HG03558 (cell line): ENCODE measurements around the gene COL15A1.

ENCODE experiments used
- ATAC-seq: cut with Tn5 transposase; IDR thresholded peaks from one replicate; pipeline ENCODE4 v1.9.1; 2021; ENCODE audit warnings: moderate number of reproducible peaks; ENCODE audit not compliant: unreplicated experiment; ENCODE audit errors: extremely low read depth

Gene COL15A1

DNA sequence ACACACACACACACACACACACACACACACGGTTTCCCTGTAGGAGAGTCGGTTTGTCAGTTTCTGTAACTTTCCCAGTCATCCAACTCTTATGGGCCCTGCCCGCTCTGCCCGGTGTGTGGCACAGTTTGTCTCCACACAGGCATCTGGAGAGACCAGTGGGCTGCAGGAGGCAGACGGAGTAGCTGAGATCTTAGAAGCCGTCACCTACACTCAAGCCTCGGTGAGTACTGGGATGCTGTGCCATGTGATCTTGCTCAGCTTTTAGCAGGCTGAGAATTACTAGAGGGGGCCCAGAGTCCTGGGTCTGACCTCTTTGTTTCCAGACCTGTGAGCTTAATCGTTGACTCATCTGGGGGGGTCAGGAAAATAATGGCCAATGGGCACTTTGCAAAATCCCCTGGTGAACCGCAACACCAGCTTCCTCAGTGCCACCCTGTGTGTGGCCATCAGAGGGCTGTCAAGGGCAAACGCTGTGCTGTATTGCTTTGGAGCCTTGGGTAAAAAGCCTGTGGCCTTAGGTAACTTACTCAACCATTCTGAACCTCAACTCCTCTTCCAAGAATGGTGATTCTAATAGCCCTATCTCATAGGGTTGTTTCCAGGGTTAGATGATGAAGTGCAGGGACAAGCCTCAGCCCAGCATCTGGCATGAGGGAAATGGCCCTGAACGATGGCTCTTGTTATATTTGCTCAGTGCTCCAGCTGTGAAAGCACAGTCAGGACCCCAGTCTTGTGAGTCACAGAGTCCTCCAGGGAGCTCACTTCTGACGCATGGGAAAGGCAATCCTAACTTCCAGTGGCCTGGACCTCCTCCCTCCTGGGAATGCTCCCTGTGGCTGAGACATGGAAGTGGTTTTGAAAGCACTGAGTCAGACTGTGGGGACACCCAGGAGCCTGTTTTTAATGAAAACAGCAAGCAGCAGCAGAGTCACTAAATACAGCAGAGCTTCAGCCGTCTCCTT is 45.6 kb downstream of the COL15A1 start:
- no peak for ATAC-seq

DNA sequence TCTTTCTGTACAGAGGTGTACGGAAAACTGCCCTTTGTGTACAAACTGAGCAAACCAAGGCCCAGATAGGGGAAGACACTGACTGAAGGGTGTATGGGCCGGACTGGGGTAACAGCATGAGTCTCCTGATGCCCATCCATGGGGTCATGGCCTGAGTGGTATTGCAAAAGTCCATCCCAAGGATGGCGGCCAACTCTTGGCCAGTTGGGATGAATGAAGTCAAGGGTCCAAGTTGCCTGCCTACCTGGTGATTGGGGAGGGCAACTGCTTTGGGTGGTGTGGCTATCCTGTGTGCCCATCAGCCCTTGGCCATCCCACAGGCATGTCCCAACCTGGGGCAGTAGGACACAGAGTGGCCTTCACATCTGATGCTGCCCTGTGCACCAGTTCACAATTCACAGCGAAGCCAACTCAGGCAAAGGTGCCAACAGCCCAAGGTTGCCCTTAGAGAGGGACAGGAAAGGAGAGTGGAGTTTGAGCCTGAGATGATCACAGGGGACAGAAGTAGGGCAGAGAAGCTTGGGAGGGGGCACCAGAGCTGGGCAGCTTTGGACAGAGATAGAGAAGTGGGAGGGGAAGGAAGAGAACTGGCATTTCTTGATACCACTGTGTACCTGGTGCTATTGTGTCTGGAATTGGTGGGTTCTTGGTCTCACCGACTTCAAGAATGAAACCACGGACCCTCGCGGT is 46.6 kb downstream of the COL15A1 start:
- ATAC-seq = no peak

DNA sequence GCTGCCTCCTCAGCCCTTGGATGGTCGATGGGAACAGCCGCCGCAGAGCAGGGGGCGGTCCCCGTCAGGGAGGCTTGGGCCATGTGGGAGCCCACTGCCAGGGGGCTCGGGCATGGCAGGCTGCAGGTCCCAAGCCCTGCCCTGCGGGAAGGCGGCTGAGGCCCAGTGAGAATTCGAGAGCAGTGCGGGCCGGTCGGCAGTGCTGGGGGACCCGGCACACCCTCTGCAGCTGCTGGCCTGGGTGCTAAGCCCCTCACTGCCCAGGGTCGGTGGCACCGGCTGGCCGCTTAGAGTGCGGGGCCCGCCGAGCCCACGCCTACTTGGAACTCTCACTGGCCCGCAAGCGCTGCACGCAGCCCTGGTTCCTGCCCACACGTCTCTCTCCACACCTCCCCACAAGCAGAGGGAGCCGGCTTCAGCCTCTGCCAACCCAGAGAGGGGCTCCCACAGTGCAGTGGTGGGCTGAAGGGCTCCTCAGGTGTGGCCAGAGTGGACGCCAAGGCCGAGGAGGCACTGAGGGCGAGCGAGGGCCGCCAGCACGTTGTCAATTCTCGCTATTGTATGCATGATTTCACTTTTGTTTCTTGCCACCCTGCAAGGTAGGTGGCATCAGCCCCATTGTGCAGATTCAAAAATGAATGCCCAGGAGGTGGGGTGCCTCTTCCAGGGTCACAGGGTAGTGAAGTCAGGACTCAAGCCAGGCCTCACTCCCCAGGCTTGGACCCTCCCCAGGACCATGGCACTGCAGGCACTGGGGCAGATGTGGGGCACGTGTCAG is 48.6 kb downstream of the COL15A1 start:
- ATAC-seq = no peak

DNA sequence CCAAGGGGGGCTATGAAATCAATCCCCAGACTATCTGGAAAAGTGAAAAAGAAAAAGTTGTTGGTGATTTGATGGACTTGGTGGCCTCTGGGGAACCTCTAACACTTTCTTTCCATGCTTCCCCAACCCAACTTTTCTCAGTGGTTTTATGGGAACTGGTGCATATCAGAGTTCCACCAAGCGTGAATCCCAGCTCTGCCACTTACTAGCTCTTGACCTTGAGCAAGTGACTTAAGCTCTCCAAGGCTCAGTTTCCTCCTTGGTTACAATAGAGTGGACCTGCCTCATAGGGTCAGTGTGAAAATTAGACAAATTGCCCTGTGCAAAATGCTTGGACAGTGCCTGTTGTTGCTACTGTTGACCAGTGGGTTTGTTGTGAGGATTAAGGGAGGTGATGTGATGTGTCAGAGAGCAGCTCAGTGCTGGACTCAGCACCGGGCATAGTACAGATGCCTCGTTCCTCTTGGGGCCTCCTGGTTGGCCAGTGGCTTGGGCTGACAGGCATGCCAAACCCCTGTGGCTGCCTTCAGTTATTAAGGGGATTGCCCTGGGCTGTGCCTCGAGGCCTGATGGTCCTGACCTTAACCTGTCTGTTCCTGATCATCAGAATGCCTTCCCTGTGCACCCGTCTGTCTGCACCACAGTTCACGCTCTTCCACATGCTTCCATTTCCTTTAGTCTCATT is 49.3 kb downstream of the COL15A1 start:
- ATAC-seq = no peak

DNA sequence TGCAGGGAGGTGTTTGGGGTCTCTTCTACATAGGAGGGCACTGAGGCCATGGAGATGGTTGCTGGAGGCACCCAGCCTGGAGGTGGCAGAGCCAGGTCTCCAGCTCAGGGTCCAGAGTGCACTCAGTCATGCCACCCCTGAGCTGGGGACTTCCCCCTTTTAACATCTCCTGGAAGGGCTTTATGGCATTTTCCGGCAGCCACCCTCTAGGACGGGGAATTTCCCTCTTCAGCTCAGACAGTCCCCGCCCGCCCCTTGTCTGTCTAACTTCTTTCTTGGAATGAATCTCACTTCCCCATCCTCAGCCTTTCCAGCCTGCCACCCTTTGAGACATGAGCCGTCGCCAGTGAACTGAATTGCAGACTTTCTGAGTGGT is 49.9 kb downstream of the COL15A1 start:
- ATAC-seq = peak; percentile 33

DNA sequence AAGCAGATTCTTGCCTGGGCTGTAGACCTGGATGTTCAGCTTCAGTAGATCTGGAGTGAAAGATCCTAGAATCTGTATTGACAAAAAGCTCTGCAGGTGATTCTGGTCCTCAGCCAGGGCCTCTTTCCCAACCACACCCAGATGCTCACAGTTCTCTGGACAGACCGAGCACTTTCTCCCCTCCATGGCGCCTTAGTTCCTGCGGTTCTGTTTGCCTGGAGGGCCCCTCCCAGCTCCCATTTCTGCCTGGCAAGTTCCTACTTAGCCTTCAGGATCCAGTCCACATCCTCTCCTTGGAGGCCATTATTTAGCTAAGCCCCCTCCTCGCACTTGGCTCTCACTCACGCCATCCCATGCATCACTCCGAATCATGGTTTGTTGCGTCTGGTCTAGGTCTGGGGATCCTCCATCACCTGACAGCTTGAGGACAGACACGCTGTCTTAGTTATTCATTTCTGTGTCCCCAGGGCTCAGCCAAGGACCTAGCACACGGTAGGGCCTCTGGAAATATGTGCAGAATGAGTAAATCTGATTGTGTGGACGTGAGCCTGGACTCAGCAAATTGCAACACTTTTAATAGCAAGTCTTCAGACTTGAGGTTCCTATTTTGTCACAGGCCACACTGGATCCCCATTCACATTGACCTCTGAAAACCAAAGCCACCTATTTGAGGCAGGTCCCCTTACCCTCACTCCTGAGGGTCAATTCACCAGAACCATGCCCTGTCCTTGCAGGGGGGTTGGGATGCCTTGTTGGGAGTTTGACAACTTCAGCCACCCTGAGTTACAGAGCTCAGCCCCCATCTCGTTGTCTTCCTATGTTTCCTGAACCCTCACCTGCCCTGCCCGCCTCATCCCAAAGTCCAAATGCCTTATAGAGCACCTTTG is 50.7 kb downstream of the COL15A1 start:
- ATAC-seq = no peak

DNA sequence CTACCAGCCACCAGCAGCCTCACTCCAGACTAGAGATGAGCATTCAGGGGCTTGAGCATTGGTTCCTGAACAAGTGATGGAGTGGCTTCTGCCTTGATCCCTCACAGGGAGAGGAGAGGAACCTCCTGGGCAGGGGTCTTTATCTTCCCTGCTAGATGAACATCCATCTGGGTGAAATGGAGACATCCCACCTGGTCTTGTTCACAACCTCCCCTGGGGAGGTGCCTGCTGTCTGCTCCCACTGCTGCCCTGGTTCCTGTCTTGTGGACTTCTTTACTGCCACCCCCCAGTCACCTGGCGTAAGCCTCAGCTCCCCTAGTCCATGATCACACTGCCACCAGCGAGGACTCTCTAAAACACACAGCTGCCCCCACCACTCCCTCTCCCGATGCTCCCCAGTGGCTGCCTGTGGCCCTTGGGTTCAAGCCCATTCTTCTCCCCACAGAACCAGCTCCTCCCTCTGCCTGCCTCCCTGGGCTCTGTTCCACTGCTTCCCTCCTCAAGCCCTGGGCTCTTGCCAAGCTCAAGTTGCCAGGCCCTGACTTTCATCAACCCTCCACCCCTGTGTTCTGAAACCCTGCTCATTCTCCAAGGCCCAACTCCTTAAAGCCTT is 51.5 kb downstream of the COL15A1 start:
- ATAC-seq = no peak

DNA sequence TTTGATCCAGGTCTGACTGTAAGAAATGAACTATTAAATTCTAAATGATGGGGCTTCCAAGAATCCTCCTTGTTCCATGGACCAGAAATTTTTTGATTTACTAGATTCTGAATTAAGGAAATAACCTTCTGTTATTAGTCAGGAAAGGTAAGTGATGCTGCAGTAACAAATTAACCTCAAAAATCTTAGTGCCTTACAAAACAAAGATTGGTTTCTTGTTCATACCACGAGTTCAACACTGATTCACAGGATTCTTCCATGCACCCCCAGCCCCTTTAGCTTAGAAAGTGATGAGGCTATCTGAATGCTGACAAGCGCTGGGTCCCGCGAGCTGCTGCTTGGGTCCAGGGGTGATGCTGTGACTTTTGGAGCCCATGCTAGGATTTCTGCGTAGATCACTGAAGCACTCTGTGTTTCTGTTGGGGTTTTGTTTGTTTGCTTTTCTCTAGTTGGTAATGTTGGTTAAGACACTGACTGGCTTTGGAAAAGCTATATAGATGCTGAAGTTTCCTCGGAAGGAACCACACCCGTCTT is 52.3 kb downstream of the COL15A1 start:
- ATAC-seq = no peak

DNA sequence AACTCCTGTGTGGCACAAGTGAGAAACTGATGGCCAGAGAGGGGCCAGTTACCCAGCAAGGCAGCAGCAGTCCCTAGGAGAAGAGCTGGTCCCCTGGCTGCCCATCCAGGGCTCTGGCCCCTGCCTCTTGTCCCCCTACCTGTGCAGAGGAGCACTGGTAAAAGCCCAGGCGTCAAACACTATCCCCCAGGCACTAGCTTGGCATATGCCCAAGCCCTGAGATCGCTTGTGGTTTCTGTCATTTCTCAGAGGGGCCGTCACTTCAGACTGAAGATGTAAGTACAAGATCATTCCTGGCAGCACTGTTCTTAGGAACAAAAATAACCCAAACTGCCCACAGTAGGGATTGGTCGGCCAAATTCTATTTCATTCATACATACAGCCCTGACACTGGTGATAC is 53.9 kb downstream of the COL15A1 start:
- no peak for ATAC-seq

DNA sequence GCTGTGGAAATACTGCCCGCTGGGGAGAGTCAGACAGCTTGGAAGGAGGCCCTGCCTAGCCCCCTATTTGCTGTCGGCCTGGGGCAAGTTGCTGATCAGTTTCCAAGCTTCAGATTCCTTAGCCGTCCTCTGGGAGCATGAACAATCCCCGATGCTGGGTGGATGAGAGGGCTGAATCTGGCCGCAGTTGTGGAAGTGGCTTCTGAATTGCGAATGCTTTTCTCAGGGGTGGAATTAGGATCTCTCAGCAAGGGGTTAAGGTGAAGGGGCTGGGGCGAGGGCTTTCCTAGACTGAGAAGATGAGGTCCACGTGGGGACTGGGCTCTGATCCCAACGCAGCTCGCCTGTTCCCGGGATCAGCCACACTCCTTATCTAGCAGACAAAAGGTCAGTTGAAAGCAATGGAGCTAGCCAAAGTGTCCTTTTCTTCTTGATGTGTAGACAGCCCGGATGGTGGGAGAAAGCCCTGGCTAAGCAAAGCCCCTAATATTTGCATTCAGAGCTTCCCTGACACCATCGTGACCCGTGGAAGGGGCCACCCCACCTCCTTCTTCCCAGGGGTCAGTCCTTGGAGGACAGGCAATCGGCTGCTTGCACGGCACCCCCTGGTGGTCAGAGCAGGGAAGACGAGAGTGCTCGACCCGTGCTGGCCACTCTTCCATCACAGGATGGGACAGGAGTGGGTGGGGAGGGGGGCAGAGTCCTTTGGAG is 54.9 kb downstream of the COL15A1 start:
- ATAC-seq = no peak

DNA sequence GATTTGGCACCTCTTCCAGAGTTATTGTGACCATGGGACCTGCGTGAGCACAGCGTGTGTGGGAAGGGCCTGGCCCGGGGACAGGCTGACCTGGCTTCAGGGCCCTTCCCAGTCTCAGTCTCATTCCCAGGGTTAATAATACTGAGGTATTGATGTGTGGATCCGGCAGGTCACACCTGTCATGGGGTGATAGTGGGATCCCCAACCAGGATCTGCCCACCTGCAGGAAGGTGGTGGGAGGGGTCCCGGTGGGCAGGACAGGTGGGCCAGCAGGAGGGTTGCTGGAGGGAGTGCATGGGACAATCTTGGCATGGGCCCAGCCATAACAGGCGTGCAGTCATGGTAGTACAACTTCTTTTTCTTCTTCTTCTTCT is 55.4 kb downstream of the COL15A1 start:
- ATAC-seq = no peak

DNA sequence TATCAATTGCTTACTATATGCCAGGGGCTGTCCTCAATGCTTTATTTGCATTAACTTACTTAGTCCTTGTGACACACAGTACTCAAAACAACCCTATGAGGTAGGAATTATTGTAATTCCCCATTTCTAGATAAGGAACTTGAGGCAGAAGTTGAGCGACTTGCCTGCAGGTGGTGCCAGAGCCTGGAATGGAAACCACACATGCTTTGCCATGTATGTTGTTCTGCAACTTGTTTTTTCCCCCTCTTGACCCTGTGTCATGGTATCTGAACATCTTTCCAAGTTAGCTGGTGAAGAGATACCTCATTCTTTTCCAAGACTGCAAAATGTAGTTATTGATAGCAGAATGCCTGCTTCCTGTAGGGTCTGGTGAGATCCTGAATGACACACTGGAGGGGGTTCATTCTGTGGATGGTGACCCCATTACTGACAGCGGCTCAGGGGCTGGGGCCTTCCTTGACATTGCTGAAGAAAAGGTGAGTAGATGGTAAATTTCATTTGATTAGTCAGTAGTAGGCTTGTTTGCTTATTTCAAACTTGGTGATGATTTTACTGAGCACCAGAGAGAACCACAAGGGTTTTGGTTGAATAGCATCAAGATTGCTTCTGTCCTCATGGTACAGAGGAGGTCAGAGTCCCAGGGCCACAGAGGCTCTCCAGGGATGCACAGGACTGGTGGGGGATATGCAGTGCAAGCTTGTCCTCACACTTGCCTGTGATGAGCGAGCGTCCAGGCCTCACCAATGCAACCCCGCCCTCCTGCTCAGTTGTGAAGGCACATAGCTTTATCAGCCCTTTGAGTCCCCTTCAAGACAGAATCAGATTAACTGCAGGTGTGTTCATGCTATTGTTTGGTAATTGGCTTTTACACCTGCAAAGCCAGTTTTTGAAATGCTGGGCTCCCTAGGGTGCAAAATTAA is 57.0 kb downstream of the COL15A1 start:
- no peak for ATAC-seq

DNA sequence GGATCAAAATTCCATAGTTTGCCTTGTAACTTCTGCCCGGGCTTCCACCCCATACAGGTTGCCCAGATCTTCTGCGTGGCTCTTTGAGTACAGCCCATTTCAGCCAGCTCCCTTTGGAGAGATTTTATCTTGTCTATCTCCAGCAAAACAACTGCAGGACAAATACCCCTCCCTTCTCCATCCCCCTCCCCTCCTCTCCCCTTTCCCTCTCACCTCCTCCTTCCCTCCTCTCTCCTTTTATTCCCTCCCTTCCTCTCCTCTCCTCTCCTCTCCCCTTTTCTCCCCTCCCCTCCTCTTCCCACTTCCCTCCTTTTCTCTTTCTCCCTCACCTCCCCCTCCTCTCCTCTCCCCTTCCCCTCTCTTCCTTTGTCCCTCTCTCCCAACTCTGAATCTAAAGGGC is 58.2 kb downstream of the COL15A1 start:
- ATAC-seq = no peak

DNA sequence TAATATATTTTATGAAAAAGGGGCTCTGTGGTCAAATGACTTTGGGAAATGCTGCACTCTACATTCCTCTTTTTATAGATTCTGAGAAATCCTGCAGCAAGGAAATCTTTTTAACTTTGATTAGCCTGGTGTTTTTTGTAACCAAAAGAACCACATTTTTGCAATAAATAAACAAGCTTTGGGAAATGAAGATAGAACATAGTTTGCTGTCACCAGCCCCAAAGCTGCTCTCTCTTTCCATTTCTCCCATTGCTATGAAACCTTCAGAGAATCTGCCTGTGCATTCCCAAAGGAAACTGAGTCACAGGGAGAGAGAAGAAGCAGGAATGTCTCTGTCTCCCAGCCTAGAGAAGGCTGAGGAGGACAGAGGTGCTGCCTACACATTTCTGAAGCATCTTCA is 59.0 kb downstream of the COL15A1 start:
- no peak for ATAC-seq

DNA sequence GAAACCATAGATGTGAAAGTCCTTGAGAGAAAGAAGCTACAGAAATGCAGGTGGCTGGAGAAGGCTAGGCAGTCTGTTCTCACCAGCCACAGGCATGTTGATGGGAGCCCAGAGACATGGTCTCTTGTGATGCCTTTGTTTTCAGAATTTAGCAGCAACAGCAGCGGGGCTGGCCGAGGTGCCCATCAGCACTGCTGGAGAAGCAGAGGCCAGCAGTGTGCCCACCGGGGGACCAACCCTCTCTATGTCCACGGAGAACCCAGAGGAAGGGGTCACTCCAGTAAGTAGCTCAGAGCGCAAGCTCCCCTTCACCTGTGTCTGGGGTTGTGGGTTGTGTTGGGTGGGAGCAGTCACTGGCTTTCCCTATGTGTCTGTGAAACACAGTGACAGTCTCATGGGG is 59.6 kb downstream of the COL15A1 start:
- no peak for ATAC-seq

DNA sequence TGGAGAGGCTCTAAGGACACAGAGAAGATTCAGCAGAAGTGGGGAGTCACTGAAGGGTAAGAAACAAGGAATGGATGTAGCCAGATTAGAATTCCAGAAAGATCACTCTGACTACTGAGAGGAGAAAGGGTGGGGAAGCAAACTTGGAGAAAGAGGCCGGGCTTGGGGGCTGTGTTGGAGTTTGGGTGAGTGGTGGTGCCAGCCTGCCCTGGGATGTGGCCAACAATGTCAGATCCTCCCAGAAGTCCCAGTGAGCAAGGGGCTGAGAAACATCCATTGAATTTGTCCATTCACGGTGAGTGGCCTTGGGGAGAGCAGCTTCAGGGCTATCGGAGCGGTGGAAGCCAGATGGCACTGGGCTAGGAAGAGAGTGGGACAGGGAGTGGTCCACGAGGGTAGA is 60.4 kb downstream of the COL15A1 start:
- ATAC-seq = no peak
